Trophoblast cell (in vitro differentiated cells and primary cell): Measurements from ENCODE around the gene CD27.
"Not testable (repeated sequence)": the region's sequence is repeated elsewhere in the genome, so short reads cannot be mapped to it uniquely, and the experiment has no call there.

Source experiments
- DNase-seq, 2 donors: peaks; one replicate each; pipeline ENCODE4 v3.0.0-alpha.2; 2016
- H2AFZ ChIP-seq: 2 replicates; pipeline ENCODE4 v1.6.1; 2013; ENCODE audit warnings: low read length, moderate library complexity, mild to moderate bottlenecking; ENCODE audit not compliant: insufficient read depth, poor library complexity
- H2AK5ac ChIP-seq: 2 replicates; pipeline ENCODE4 v1.6.1; 2013; ENCODE audit warnings: mild to moderate bottlenecking, low read length
- H2BK120ac ChIP-seq: 2 replicates; pipeline ENCODE4 v1.6.1; 2013; ENCODE audit warnings: low read length, mild to moderate bottlenecking, moderate library complexity; ENCODE audit not compliant: insufficient read depth, poor library complexity
- H2BK12ac ChIP-seq: 2 replicates; pipeline ENCODE4 v1.6.1; 2013; ENCODE audit warnings: mild to moderate bottlenecking, low read length, moderate library complexity
- H2BK5ac ChIP-seq: 2 replicates; pipeline ENCODE4 v1.6.1; 2013; ENCODE audit warnings: low read length, low read depth, moderate library complexity, mild to moderate bottlenecking; ENCODE audit not compliant: poor library complexity
- H3K14ac ChIP-seq: 2 replicates; pipeline ENCODE4 v1.6.1; 2013; ENCODE audit warnings: mild to moderate bottlenecking, low read length
- H3K18ac ChIP-seq: 2 replicates; pipeline ENCODE4 v1.6.1; 2013; ENCODE audit warnings: mild to moderate bottlenecking, low read length
- H3K23ac ChIP-seq: 2 replicates; pipeline ENCODE4 v1.6.1; 2013; ENCODE audit warnings: low read length
- H3K27ac ChIP-seq: 2 replicates; pipeline ENCODE4 v1.5.1; 2013; ENCODE audit warnings: low read depth, mild to moderate bottlenecking, inconsistent platforms, low read length, moderate library complexity
- H3K27me3 ChIP-seq: 2 replicates; pipeline ENCODE4 v1.6.1; 2013; ENCODE audit warnings: inconsistent platforms, mild to moderate bottlenecking, low read length, moderate library complexity; ENCODE audit not compliant: insufficient read depth
- H3K36me3 ChIP-seq, 2 experiments: 1 replicate in 1 of 2; 2 replicates in 1 of 2; pipeline ENCODE4 v1.6.1; 2013; ENCODE audit warnings: low read length in 2 of 2, mild to moderate bottlenecking in 2 of 2, moderate library complexity in 1 of 2; ENCODE audit not compliant: insufficient read depth in 2 of 2, control insufficient read depth in 1 of 2
- H3K4ac ChIP-seq: 2 replicates; pipeline ENCODE4 v1.6.1; 2013; ENCODE audit warnings: low read depth, mild to moderate bottlenecking, low read length, moderate library complexity
- H3K4me1 ChIP-seq, 2 experiments: 1 replicate in 1 of 2; 2 replicates in 1 of 2; pipeline ENCODE4 v1.6.1; 2013; ENCODE audit warnings: low read length in 2 of 2, mild to moderate bottlenecking in 2 of 2, moderate library complexity in 1 of 2; ENCODE audit not compliant: insufficient read depth in 2 of 2, control insufficient read depth in 1 of 2
- H3K4me2 ChIP-seq: 2 replicates; pipeline ENCODE4 v1.6.1; 2013; ENCODE audit warnings: inconsistent platforms, mild to moderate bottlenecking, low read length, moderate library complexity
- H3K4me3 ChIP-seq: 2 replicates; pipeline ENCODE4 v1.5.1; 2013; ENCODE audit warnings: mild to moderate bottlenecking, low read depth, low read length, inconsistent platforms
- H3K79me1 ChIP-seq: one replicate; pipeline ENCODE4 v1.6.1; 2013; ENCODE audit warnings: low read length
- H3K79me2 ChIP-seq: 2 replicates; pipeline ENCODE4 v1.6.1; 2013; ENCODE audit warnings: low read length, mild to moderate bottlenecking; ENCODE audit not compliant: control insufficient read depth, insufficient read depth, poor library complexity
- H3K9ac ChIP-seq: 2 replicates; pipeline ENCODE4 v1.6.1; 2013; ENCODE audit warnings: mild to moderate bottlenecking, low read length
- H3K9me3 ChIP-seq: 2 replicates; pipeline ENCODE4 v1.6.1; 2013; ENCODE audit warnings: low read depth, mild to moderate bottlenecking, control low read depth, inconsistent platforms, low read length; ENCODE audit not compliant: insufficient read depth
- H4K12ac ChIP-seq: 2 replicates; pipeline ENCODE4 v1.6.1; 2013; ENCODE audit warnings: low read depth, mild to moderate bottlenecking, low read length, moderate library complexity
- H4K8ac ChIP-seq: 2 replicates; pipeline ENCODE4 v1.6.1; 2013; ENCODE audit warnings: low read depth, mild to moderate bottlenecking, low read length, moderate library complexity
- H4K91ac ChIP-seq: one replicate; pipeline ENCODE4 v1.6.1; 2013; ENCODE audit warnings: low read depth, mild to moderate bottlenecking, low read length, moderate library complexity
- WGBS: extraction: QIAGEN DNeasy Blood & Tissue Kit; methylation state at CpG from one replicate; pipeline ENCODE4 v1.1.7; 2013; ENCODE audit warnings: missing lambda C conversion rate; ENCODE audit not compliant: insufficient read length, insufficient coverage; ENCODE audit errors: extremely low coverage; 5-methylcytosine and 5-hydroxymethylcytosine counted together

Gene CD27

GRCh38 chr12:6425590-6426531, 18.9 kb upstream of the CD27 start:
- H3K4ac ChIP-seq, result no peak overlapping the region
- H3K23ac ChIP-seq, result no peak overlapping the region
- no peak overlapping the region for H4K8ac ChIP-seq
- no peak overlapping the region for H4K91ac ChIP-seq
- H3K79me1 ChIP-seq, result no peaks in the 10 kb centered on the region
- H3K4me1 ChIP-seq, result no peaks in the 10 kb centered on the region
- WGBS, result no CpG with 5 or more reads among the region's 23 CpGs
- no peak overlapping the region for H2BK5ac ChIP-seq
- no peak overlapping the region for H2BK12ac ChIP-seq
- H3K27ac ChIP-seq, result no peak overlapping the region
- H3K18ac ChIP-seq, result no peak overlapping the region
- H3K14ac ChIP-seq, result no peak overlapping the region
- no peaks in the 10 kb centered on the region for H3K79me2 ChIP-seq
- H3K9ac ChIP-seq, result no peak overlapping the region
- no peak overlapping the region for H3K4me2 ChIP-seq
- H3K4me3 ChIP-seq, result no peak overlapping the region
- no peak for DNase-seq
- no peak overlapping the region for H2BK120ac ChIP-seq
- no peaks in the 10 kb centered on the region for H3K36me3 ChIP-seq
- no peaks in the 10 kb centered on the region for H3K27me3 ChIP-seq
- H2AK5ac ChIP-seq, result no peak overlapping the region
- H2AFZ ChIP-seq, result no peak overlapping the region
- H4K12ac ChIP-seq, result no peak overlapping the region
- H3K9me3 ChIP-seq, result no peaks in the 10 kb centered on the region

GRCh38 chr12:6426882-6427671, 17.7 kb upstream of the CD27 start:
- Histone ChIP-seq H4K12ac (no peak overlapping the region), H2AK5ac (no peak overlapping the region), H3K79me2 (no peaks in the 10 kb centered on the region), H3K4me1 (no peaks in the 10 kb centered on the region), H2BK120ac (no peak overlapping the region), H3K9ac (no peak overlapping the region), H2BK12ac (no peak overlapping the region), H4K91ac (no peak overlapping the region), H3K4ac (no peak overlapping the region), H3K9me3 (no peaks in the 10 kb centered on the region), H3K4me3 (no peak overlapping the region), H2BK5ac (no peak overlapping the region), H3K27ac (no peak overlapping the region), H3K4me2 (no peak overlapping the region), H3K18ac (no peak overlapping the region), H4K8ac (no peak overlapping the region), H3K79me1 (no peaks in the 10 kb centered on the region), H3K27me3 (no peaks in the 10 kb centered on the region), H3K23ac (no peak overlapping the region), H3K14ac (no peak overlapping the region), H2AFZ (no peak overlapping the region), H3K36me3 (no peaks in the 10 kb centered on the region)
- no peak for DNase-seq
- no CpG with 5 or more reads among the region's 14 CpGs for WGBS

- not testable (repeated sequence) for H3K27me3 ChIP-seq, H3K4me3 ChIP-seq, H2BK120ac ChIP-seq, H4K12ac ChIP-seq, H3K14ac ChIP-seq, H3K9ac ChIP-seq, H4K8ac ChIP-seq, H3K9me3 ChIP-seq, H2BK12ac ChIP-seq, H2AFZ ChIP-seq, H3K23ac ChIP-seq, H3K4ac ChIP-seq, H4K91ac ChIP-seq, H3K27ac ChIP-seq, H3K79me2 ChIP-seq, DNase-seq, H3K18ac ChIP-seq, H2BK5ac ChIP-seq, H3K36me3 ChIP-seq, H3K4me2 ChIP-seq, H3K4me1 ChIP-seq, H3K79me1 ChIP-seq, H2AK5ac ChIP-seq
- WGBS, result no CpG with 5 or more reads among the region's 10 CpGs
Measured at GRCh38 chr12:6427796-6428195, 17.0 kb upstream of the CD27 start.

- H3K14ac ChIP-seq, result no peak overlapping the region
- H3K79me1 ChIP-seq, result no peaks in the 10 kb centered on the region
- no peak overlapping the region for H3K4me2 ChIP-seq
- no peak overlapping the region for H4K8ac ChIP-seq
- no peak overlapping the region for H4K91ac ChIP-seq
- WGBS, result no CpG with 5 or more reads among the region's 3 CpGs
- H3K4ac ChIP-seq, result no peak overlapping the region
- no peak overlapping the region for H2BK5ac ChIP-seq
- H3K4me3 ChIP-seq, result no peak overlapping the region
- no peak overlapping the region for H4K12ac ChIP-seq
- no peak overlapping the region for H3K9ac ChIP-seq
- H3K9me3 ChIP-seq, result no peaks in the 10 kb centered on the region
- H2BK120ac ChIP-seq, result no peak overlapping the region
- no peak overlapping the region for H3K23ac ChIP-seq
- no peaks in the 10 kb centered on the region for H3K27me3 ChIP-seq
- H3K27ac ChIP-seq, result no peak overlapping the region
- H2AFZ ChIP-seq, result no peak overlapping the region
- no peak overlapping the region for H3K18ac ChIP-seq
- no peaks in the 10 kb centered on the region for H3K79me2 ChIP-seq
- H2AK5ac ChIP-seq, result no peak overlapping the region
- DNase-seq, result no peak
- H2BK12ac ChIP-seq, result no peak overlapping the region
- H3K36me3 ChIP-seq, result no peaks in the 10 kb centered on the region
- H3K4me1 ChIP-seq, result no peaks in the 10 kb centered on the region
Measured at GRCh38 chr12:6428326-6428725, 16.4 kb upstream of the CD27 start.
